HepG2 (cell line): Measurements from ENCODE around the gene ME3. TPM values are rescaled to one million over a fixed set of nuclear protein-coding genes. Genes with fewer than 3 reads are reported as not detected.

Experiments
- ATAC-seq: fragments of 200-7000 bp; cut with Tn5 transposase; 3 replicates; pipeline ENCODE4 v1.9.1; 2020; ENCODE audit warnings: mild to moderate bottlenecking, moderate library complexity
- BruUV-seq: library from RNA; stranded (reverse); fragments of 400-500 nt; replicated peaks from 2 replicates; lab custom pipeline; 2021; lab: Mats Ljungman, UMichigan
- CTCF ChIA-PET: fragments of 300-600 bp; formaldehyde crosslinking; extraction: SDS; loops from one replicate; lab custom pipeline; 2021; ENCODE audit warnings: low total read pairs, inconsistent platforms, low intra/inter-chr PET ratio; lab: Yijun Ruan, JAX
- POLR2A ChIA-PET: fragments of 350-600 bp; sonication (Branson Sonifier 250); formaldehyde crosslinking; loops from one replicate; lab custom pipeline; 2020; ENCODE audit warnings: antibody characterized with exemption, inconsistent platforms; lab: Yijun Ruan, JAX
- DNase-seq: peaks from one replicate; pipeline ENCODE4 v3.0.0-alpha.2; 2015; ENCODE audit warnings: low spot score
- FAIRE-seq: peaks from 3 replicates; lab custom pipeline; 2011; peaks lifted over from hg19 to GRCh38; lab: Jason Lieb, UNC
- H2AFZ ChIP-seq: one replicate; pipeline ENCODE4 v1.6.1; 2011; ENCODE audit warnings: low read length, inconsistent platforms
- H3K27ac ChIP-seq: fragments of 300-600 bp; 3 replicates; pipeline ENCODE4 v1.8.0; 2011; ENCODE audit warnings: mixed run types, mild to moderate bottlenecking, mixed read lengths, low read length, inconsistent platforms; ENCODE audit not compliant: insufficient read depth; ENCODE audit errors: extremely low read length
- H3K27me3 ChIP-seq, 2 experiments: fragments of 200-600 bp in 1 of 2; 2 replicates in 1 of 2; 3 replicates in 1 of 2; pipeline versions ENCODE4 v1.6.0 to v1.8.0; 2011; ENCODE audit warnings: low read length in 2 of 2, mild to moderate bottlenecking in 2 of 2, moderate library complexity in 2 of 2, inconsistent platforms in 1 of 2; ENCODE audit not compliant: insufficient read depth in 2 of 2, control insufficient read depth in 1 of 2
- H3K36me3 ChIP-seq, 2 experiments: fragments of 200-600 bp in 1 of 2; replicated peaks in 1 of 2; 2 replicates in 1 of 2; 3 replicates in 1 of 2; pipeline versions ENCODE4 v1.5.1 to v1.8.0; 2011; ENCODE audit warnings: low read length in 2 of 2, inconsistent platforms in 1 of 2; ENCODE audit not compliant: insufficient read depth in 2 of 2, control insufficient read depth in 1 of 2
- H3K4me1 ChIP-seq: 2 replicates; pipeline ENCODE4 v1.5.1; 2012; ENCODE audit warnings: low read length, inconsistent platforms; ENCODE audit not compliant: insufficient read depth
- H3K4me2 ChIP-seq: 2 replicates; pipeline ENCODE4 v1.6.0; 2011; ENCODE audit warnings: low read depth, low read length, inconsistent platforms
- H3K4me3 ChIP-seq, 3 experiments: fragments of 200-600 bp in 1 of 3; sonication (generic), shearing (Covaris generic) in 1 of 3; replicated peaks in 1 of 3; 2 replicates each; pipeline ENCODE4 v1.5.1; 2011 to 2016; ENCODE audit warnings: low read length in 3 of 3, inconsistent platforms in 2 of 3, low read depth in 2 of 3, mild to moderate bottlenecking in 2 of 3, control low read depth in 1 of 3, mixed read lengths in 1 of 3; ENCODE audit not compliant: insufficient read depth in 1 of 3
- H3K79me2 ChIP-seq: one replicate; pipeline ENCODE4 v1.6.1; 2011; ENCODE audit warnings: low read length, inconsistent platforms; ENCODE audit not compliant: insufficient read depth
- H3K9ac ChIP-seq: 2 replicates; pipeline ENCODE4 v1.6.0; 2011; ENCODE audit warnings: mild to moderate bottlenecking, low read depth, low read length, inconsistent platforms; ENCODE audit not compliant: insufficient read depth
- H3K9me3 ChIP-seq: 2 replicates; pipeline ENCODE4 v1.5.1; 2012; ENCODE audit warnings: mild to moderate bottlenecking, low read length
- H4K20me1 ChIP-seq: 2 replicates; pipeline ENCODE4 v1.6.0; 2011; ENCODE audit warnings: inconsistent platforms, mild to moderate bottlenecking, low read length, moderate library complexity; ENCODE audit not compliant: insufficient read depth
- FOXM1 ChIP-seq: sonication (generic); formaldehyde crosslinking; IDR thresholded peaks from 2 replicates; pipeline ENCODE4 v1.5.0; 2020; ENCODE audit warnings: missing genetic modification reagents
- HHEX ChIP-seq: IDR thresholded peaks from 2 replicates; pipeline ENCODE4 v1.6.1; 2016; ENCODE audit warnings: control low read depth
- NCOR1 ChIP-seq: fragments of 200-600 bp; sonication (generic); IDR thresholded peaks from 2 replicates; pipeline ENCODE4 v1.7.0; 2017; ENCODE audit warnings: antibody characterized with exemption, low read length, borderline replicate concordance
- NFE2L2 ChIP-seq: fragments of 150-350 bp; IDR thresholded peaks from 2 replicates; pipeline ENCODE4 v1.6.1; 2014; ENCODE audit warnings: low read length
- PHF20 ChIP-seq: sonication (generic); formaldehyde crosslinking; IDR thresholded peaks from 2 replicates; pipeline ENCODE4 v1.5.0; 2020; ENCODE audit warnings: mild to moderate bottlenecking, missing genetic modification reagents
- PHF8 ChIP-seq: sonication (generic); formaldehyde crosslinking; IDR thresholded peaks from 2 replicates; pipeline ENCODE4 v1.5.0; 2020; ENCODE audit warnings: missing genetic modification reagents
- POLR2A ChIP-seq, 2 experiments: IDR thresholded peaks; 2 replicates each; pipeline ENCODE4 v1.6.1; 2011; ENCODE audit warnings: low read depth in 2 of 2, low read length in 2 of 2, mild to moderate bottlenecking in 1 of 2, moderate library complexity in 1 of 2; ENCODE audit not compliant: insufficient read depth in 1 of 2
- TCF12 ChIP-seq, 2 experiments: fragments of 450-650 bp in 1 of 2; sonication (generic) in 1 of 2; formaldehyde crosslinking in 1 of 2; IDR thresholded peaks; 2 replicates each; pipeline versions ENCODE4 v1.6.1 to v1.8.0; 2017 to 2022; ENCODE audit warnings: antibody characterized with exemption in 1 of 2, mild to moderate bottlenecking in 1 of 2, missing genetic modification reagents in 1 of 2, moderate library complexity in 1 of 2
- ZBTB26 ChIP-seq: IDR thresholded peaks from 2 replicates; pipeline ENCODE4 v1.6.1; 2016; ENCODE audit warnings: missing compliant biosample characterization, missing genetic modification reagents, borderline replicate concordance
- ZNF3 ChIP-seq: IDR thresholded peaks from 2 replicates; pipeline ENCODE4 v1.7.0; 2017; ENCODE audit warnings: inconsistent platforms
- ZNF350 ChIP-seq: sonication (generic); formaldehyde crosslinking; IDR thresholded peaks from 2 replicates; pipeline ENCODE4 v1.4.0; 2020; ENCODE audit warnings: mild to moderate bottlenecking, low read depth, missing genetic modification reagents, borderline replicate concordance
- ZNF543 ChIP-seq: sonication (generic); formaldehyde crosslinking; IDR thresholded peaks from 2 replicates; pipeline ENCODE4 v1.4.0; 2020; ENCODE audit warnings: mild to moderate bottlenecking, missing genetic modification reagents
- ZNF546 ChIP-seq: sonication (generic); formaldehyde crosslinking; conservative IDR thresholded peaks from 2 replicates; pipeline ENCODE4 v1.8.1; 2023; ENCODE audit warnings: mild to moderate bottlenecking, missing genetic modification reagents
- WGBS: methylation state at CpG from one replicate; pipeline ENCODE4 v1.1.6; 2017; ENCODE audit warnings: low lambda C conversion rate; 5-methylcytosine and 5-hydroxymethylcytosine counted together
- in situ Hi-C: cut with HindIII; loops from 2 replicates; pipeline ENCODE4 v1.10.0; 2017; ENCODE audit warnings: low pct_unique_long_range_greater_than_20kb; ENCODE audit not compliant: extremely low pct_ligation_motif_present
- intact Hi-C: fragments of 100-400 bp; cut with micrococcal nuclease; formaldehyde crosslinking; loops from one replicate; pipeline ENCODE4 v1.10.0; 2022; ENCODE audit not compliant: unreplicated experiment
- polyA plus RNA-seq, 8 experiments: library from polyadenylated mRNA; depleted of rRNA in 3 of 8; stranded (reverse) in 7 of 8; unstranded in 1 of 8; fragments of >200 nt; fragmentation: Illumina TruSeq in 4 of 8; extraction: Trizol in 4 of 8; gene quantifications; 2 replicates each; pipeline versions ENCODE4 v1.2.1 to v1.2.3, GENCODE V29; 2011 to 2016; ENCODE audit warnings: low read depth in 4 of 8, missing spikeins in 1 of 8, mixed read lengths in 1 of 8; ENCODE audit not compliant: insufficient read depth in 1 of 8
- total RNA-seq, 5 experiments: library from RNA; depleted of rRNA; stranded (reverse); fragments of >200 nt; fragmentation: Illumina TruSeq; extraction: Trizol; gene quantifications; 2 replicates each; pipeline ENCODE4 v1.2.3, GENCODE V29; 2016; ENCODE audit warnings: low read depth in 1 of 5
- TF ChIP-seq, protein P1 (sequence below): sonication (generic); formaldehyde crosslinking; IDR thresholded peaks from 2 replicates; pipeline ENCODE4 v1.4.0; 2020; ENCODE audit warnings: missing genetic modification reagents

The ME3 gene
- total and polyA plus RNA-seq, 2 of the 13 experiments (the other 11 are each of a cell fraction or from before 2014, with no cell fraction given), result not detected

DNA sequence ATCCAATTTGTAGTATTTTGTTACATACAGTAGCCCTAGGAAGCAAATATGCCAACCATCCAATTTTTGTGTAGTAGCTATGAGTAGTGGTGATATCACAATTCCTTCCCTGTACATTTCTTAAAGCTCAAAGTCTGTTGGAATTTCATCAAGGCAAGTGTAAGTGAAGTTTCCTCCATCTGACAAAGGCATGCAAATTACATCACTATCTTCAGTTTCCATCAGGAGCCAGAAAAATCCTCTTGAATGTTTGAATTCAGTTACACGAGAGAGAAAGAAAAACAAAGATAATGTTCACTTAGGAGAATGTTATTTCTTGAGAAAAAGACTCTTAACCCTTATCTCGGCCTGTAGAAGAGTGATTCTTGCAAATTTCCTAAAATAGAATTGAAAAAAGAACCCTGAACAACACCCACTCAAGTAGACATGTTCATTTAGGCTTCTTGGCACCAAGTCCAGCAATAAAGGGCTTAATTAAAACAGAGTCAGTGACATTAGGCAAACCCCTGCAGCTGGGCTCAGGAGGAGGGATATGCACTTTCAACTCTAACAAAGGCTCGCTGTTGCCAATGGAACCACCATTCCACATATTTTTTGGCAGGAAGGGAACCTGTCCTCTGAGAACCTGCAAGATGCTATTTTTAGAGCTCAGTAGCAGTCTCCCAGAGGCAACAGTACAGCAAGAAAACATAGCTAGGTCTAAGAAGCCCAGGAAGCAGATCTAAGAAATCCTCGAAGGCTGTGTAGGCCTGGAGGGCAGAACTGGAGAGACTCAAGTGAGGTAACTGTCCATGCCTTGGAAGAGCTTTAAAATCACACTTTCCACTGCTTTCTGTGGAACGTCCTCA is 153.1 kb downstream of the ME3 start:
- POLR2A ChIA-PET, result no interaction called here
- Histone ChIP-seq H3K4me1 (peaks cover 14% of the 10 kb centered on the region), H2AFZ (no peak overlapping the region), H3K9me3 (no peaks in the 10 kb centered on the region), H3K4me2 (no peak overlapping the region), H3K4me3 (no peak overlapping the region), H3K9ac (no peak overlapping the region), H4K20me1 (no peaks in the 10 kb centered on the region), H3K36me3 (no peaks in the 10 kb centered on the region), H3K27ac (no peak overlapping the region), H3K27me3 (no peaks in the 10 kb centered on the region; a peak in 1 of 5 replicates), H3K79me2 (no peaks in the 10 kb centered on the region)
- BruUV-seq, result no TSS peak
- TF ChIP-seq HHEX, result no peak
- intact Hi-C loops (no loop called here), in situ Hi-C loops (no loop called here)
- WGBS, result 37% methylated on average over 5 of the region's 5 CpGs
- CTCF ChIA-PET, result no interaction called here
- DNase-seq (no peak), ATAC-seq (no peak), FAIRE-seq (no peak)

GRCh38 chr11:86518211-86518610 is 154.2 kb downstream of the ME3 start:
- FAIRE-seq (no peak), ATAC-seq (no peak), DNase-seq (no peak)
- Histone ChIP-seq H3K27me3 (no peaks in the 10 kb centered on the region; a peak in 1 of 5 replicates), H3K9ac (no peak overlapping the region), H4K20me1 (no peaks in the 10 kb centered on the region), H3K9me3 (no peaks in the 10 kb centered on the region), H3K4me3 (no peak overlapping the region), H3K27ac (no peak overlapping the region), H2AFZ (no peak overlapping the region), H3K4me2 (no peak overlapping the region), H3K4me1 (peaks cover 3% of the 10 kb centered on the region), H3K79me2 (no peaks in the 10 kb centered on the region), H3K36me3 (no peaks in the 10 kb centered on the region)
- CTCF ChIA-PET, result no interaction called here
- POLR2A ChIA-PET, result no interaction called here
- intact Hi-C loops (no loop called here), in situ Hi-C loops (no loop called here)
- WGBS, result 77% methylated on average over 6 of the region's 6 CpGs
- no TSS peak for BruUV-seq
- TF ChIP-seq ZNF543 (no peak), ZBTB26 (CRISPR knock-in tag) (no peak), NFE2L2 (no peak), TCF12 (IDR thresholded peaks at IDR 0.05) (no peak), TCF12 (CRISPR knock-in tag; IDR thresholded peaks at IDR 0.05) (no peak), ZNF3 (no peak), NCOR1 (no peak), POLR2A (IDR thresholded peaks at IDR 0.05; ENCODE audit: insufficient read depth in 1 of 2, low read depth in 2 of 2, low read length in 2 of 2) (no peak), PHF20 (CRISPR knock-in tag) (no peak), ZNF350 (CRISPR knock-in tag) (no peak), PHF8 (CRISPR knock-in tag) (no peak), FOXM1 (CRISPR knock-in tag) (no peak), ZNF546 (CRISPR knock-in tag) (no peak)
- TF ChIP-seq, protein P1, sequence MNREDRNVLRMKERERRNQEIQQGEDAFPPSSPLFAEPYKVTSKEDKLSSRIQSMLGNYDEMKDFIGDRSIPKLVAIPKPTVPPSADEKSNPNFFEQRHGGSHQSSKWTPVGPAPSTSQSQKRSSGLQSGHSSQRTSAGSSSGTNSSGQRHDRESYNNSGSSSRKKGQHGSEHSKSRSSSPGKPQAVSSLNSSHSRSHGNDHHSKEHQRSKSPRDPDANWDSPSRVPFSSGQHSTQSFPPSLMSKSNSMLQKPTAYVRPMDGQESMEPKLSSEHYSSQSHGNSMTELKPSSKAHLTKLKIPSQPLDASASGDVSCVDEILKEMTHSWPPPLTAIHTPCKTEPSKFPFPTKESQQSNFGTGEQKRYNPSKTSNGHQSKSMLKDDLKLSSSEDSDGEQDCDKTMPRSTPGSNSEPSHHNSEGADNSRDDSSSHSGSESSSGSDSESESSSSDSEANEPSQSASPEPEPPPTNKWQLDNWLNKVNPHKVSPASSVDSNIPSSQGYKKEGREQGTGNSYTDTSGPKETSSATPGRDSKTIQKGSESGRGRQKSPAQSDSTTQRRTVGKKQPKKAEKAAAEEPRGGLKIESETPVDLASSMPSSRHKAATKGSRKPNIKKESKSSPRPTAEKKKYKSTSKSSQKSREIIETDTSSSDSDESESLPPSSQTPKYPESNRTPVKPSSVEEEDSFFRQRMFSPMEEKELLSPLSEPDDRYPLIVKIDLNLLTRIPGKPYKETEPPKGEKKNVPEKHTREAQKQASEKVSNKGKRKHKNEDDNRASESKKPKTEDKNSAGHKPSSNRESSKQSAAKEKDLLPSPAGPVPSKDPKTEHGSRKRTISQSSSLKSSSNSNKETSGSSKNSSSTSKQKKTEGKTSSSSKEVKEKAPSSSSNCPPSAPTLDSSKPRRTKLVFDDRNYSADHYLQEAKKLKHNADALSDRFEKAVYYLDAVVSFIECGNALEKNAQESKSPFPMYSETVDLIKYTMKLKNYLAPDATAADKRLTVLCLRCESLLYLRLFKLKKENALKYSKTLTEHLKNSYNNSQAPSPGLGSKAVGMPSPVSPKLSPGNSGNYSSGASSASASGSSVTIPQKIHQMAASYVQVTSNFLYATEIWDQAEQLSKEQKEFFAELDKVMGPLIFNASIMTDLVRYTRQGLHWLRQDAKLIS, result no peak
